ENCODE measurements around the gene LRRC4B. TPM values are rescaled to one million over a fixed set of nuclear protein-coding genes. Genes with fewer than 3 reads are reported as not detected.

LRRC4B gene
- total and polyA plus RNA-seq, 2 of the 8 experiments (the other 6 are each of a cell fraction or from before 2014, with no cell fraction given), result 13.4 to 21.2 TPM

- TF ChIP-seq MAX (IDR thresholded peaks at IDR 0.05) (peak; percentile 35; the same call in 1 of the 2 replicates), RAD21 (IDR thresholded peaks at IDR 0.05 in 1 of 2, conservative IDR thresholded peaks at IDR 0.05 in 1 of 2; ENCODE audit: low read depth in 2 of 2, low read length in 2 of 2) (peak; percentile 82 to 85), CTCF (IDR thresholded peaks at IDR 0.05; ENCODE audit: control extremely low read depth in 1 of 3, insufficient read depth in 1 of 3, low read depth in 1 of 3, low read length in 3 of 3) (peak; percentile 84 to 98 (median 94)), JUND (IDR thresholded peaks at IDR 0.05; ENCODE audit: low read length) (peak; percentile 75), KDM1A (IDR thresholded peaks at IDR 0.05; ENCODE audit: borderline replicate concordance, low read length) (peak; percentile 85; the same call in 1 of the 2 replicates)
Measured at GRCh38 chr19:50486823-50487515, 81.3 kb downstream of the LRRC4B start (continued).
